Cardiac muscle cell (in vitro differentiated cells and primary cell): ENCODE results near the gene LAMTOR3. TPM values are rescaled to one million over a fixed set of nuclear protein-coding genes. Genes with fewer than 3 reads are reported as not detected.

Experiments used
- DNase-seq, 2 donors: peaks; one replicate each; pipeline versions ENCODE4 v3.0.0 to v3.0.0-alpha.2; 2010 to 2017; ENCODE audit warnings: low read depth in 1 of 2, low spot score in 1 of 2
- H3K27ac ChIP-seq: fragments of 200-600 bp; sonication (generic); 2 replicates; pipeline ENCODE4 v1.5.1; 2016
- H3K27me3 ChIP-seq: fragments of 200-600 bp; sonication (generic); 2 replicates; pipeline ENCODE4 v1.6.0; 2016; ENCODE audit warnings: control low read depth
- H3K36me3 ChIP-seq: fragments of 200-600 bp; sonication (generic); 2 replicates; pipeline ENCODE4 v1.5.1; 2016; ENCODE audit warnings: control low read depth
- H3K4me1 ChIP-seq: fragments of 200-600 bp; sonication (generic); 2 replicates; pipeline ENCODE4 v1.8.1; 2017; ENCODE audit warnings: low read depth, mild to moderate bottlenecking, mixed run types
- H3K4me3 ChIP-seq: fragments of 200-600 bp; sonication (generic); 2 replicates; pipeline ENCODE4 v1.5.1; 2016; ENCODE audit warnings: mild to moderate bottlenecking
- H3K9me3 ChIP-seq: fragments of 200-600 bp; sonication (generic); 2 replicates; pipeline ENCODE4 v1.5.1; 2017; ENCODE audit warnings: low read depth, mild to moderate bottlenecking, control low read depth
- polyA plus RNA-seq: library from polyadenylated mRNA; unstranded; fragments of >200 nt; fragmentation: Nextera tagmentation; extraction: Ambion mirVana; gene quantifications from 2 replicates; pipeline ENCODE4 v1.2.1, GENCODE V29; 2016
- total RNA-seq: library from RNA; depleted of rRNA; stranded (reverse); fragments of >200 nt; gene quantifications from 2 replicates; pipeline ENCODE4 v1.2.3, GENCODE V29; 2016
- TF ChIP-seq, protein P1 (sequence below): IDR thresholded peaks from 2 replicates; pipeline ENCODE4 v1.5.1; 2012; ENCODE audit warnings: low read depth, mild to moderate bottlenecking, low read length

Gene LAMTOR3, protein sequence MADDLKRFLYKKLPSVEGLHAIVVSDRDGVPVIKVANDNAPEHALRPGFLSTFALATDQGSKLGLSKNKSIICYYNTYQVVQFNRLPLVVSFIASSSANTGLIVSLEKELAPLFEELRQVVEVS
- 24.8 and 36.0 TPM in 2 replicates for total RNA-seq
- polyA plus RNA-seq: 63.0 and 77.1 TPM in 2 replicates

DNA sequence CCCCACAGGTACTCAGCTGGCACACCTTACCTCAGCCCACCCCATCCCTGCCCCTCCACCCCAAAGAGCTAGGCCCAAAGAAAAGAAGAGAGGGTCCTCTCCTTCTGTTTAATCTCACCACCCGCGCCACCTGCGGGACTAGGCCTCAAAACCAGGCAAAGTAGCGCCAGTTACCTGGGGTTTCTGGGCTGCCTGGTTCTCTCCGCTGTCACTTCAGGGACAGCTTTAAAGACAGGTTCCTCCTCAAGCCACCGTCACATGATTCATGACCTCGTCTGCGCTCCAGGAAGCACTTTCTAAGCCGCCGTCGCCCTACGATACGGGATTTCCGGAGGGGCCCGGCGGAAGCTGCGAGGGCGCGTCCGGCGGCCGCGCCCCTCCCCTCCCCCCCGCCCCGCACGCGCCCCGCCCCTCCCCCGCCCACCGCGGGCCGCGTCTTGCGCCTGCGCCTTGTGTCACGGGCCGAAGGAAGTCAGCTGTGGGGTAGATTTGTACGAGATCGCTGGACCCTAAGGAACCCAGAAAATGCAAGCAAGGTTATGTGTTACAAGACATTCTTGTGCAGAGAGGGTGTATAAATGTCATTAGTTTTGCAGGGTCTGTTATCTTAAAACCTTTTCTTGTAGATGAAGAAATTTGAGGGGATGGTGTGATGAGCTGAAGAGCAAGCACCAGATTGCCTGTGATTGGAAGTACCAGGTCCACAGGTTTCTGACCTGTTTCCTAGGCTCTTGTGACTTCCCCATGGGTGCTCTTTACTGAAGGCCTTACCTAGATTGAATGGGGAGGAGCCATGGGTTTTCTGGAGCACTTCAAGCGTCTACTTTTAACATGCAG lies at the start of gene LAMTOR3:
Gene LAMTOR3, minus strand, starts transcription at position 267 of the 837 bp plus-strand sequence. CDS start 464 bp downstream, outside the sequence.
- Histone ChIP-seq H3K9me3 (no peaks in the 10 kb centered on the region), H3K4me1 (peaks cover 8% of the 10 kb centered on the region), H3K27me3 (no peaks in the 10 kb centered on the region), H3K36me3 (no peaks in the 10 kb centered on the region), H3K27ac (peak within 1 kb of the TSS; percentile 95), H3K4me3 (peak within 1 kb of the TSS; percentile 99)
- peak; percentile 92 to 95 for DNase-seq
- TF ChIP-seq, protein P1, sequence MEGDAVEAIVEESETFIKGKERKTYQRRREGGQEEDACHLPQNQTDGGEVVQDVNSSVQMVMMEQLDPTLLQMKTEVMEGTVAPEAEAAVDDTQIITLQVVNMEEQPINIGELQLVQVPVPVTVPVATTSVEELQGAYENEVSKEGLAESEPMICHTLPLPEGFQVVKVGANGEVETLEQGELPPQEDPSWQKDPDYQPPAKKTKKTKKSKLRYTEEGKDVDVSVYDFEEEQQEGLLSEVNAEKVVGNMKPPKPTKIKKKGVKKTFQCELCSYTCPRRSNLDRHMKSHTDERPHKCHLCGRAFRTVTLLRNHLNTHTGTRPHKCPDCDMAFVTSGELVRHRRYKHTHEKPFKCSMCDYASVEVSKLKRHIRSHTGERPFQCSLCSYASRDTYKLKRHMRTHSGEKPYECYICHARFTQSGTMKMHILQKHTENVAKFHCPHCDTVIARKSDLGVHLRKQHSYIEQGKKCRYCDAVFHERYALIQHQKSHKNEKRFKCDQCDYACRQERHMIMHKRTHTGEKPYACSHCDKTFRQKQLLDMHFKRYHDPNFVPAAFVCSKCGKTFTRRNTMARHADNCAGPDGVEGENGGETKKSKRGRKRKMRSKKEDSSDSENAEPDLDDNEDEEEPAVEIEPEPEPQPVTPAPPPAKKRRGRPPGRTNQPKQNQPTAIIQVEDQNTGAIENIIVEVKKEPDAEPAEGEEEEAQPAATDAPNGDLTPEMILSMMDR: no peak

DNA sequence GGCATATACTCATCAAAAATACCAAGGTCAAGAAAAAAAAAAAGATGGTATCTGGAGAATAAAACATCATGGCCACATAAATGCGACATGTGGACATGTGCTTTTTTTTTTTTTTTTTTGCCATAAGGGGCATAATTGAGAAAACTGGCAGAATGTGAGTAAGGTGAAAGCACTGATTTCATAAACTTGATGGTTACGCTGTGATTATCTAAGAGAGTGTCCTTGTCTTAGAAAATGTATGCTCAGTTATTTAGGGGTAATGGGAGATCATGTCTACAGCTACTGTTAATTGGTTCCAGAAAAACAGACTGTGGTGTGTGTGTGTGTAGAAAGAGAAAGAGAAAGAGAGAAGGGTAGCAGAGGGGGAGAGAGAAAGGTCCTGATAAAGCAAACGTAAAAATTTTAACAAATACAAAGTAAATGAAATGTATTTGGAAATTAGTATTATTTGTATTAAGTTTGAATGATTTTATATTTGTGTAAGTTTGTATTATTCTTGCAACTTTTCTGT lies 44.1 kb upstream of the LAMTOR3 start:
- no peak for DNase-seq
- H3K36me3 ChIP-seq: peaks cover 3% of the 10 kb centered on the region

DNA sequence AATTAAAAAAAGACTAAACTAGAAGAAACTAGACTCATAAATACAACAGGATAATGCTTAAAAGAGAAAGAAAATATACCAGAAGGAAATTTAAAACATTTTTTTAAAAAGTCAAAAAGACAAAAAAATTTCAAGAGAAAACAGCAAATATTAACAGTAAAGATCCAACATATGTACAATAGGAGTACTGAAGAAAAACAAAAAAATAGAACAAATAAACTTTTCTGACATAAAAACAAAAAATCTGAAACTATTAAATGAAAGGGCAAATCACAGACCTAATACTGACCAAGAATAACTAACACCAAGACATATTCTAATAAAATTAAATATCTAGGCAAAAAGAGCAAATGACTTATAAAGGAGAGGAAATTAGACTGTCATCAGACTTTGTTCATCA lies 40.7 kb upstream of the LAMTOR3 start:
- TF ChIP-seq, protein P1: no peak
- Histone ChIP-seq H3K27me3 (no peaks in the 10 kb centered on the region), H3K9me3 (no peaks in the 10 kb centered on the region), H3K4me1 (no peaks in the 10 kb centered on the region), H3K27ac (no peak overlapping the region), H3K36me3 (peaks cover 2% of the 10 kb centered on the region), H3K4me3 (no peak overlapping the region)
- DNase-seq: no peak

More for the DNA sequence above, 44.1 kb upstream of the LAMTOR3 start:
- Histone ChIP-seq H3K4me1 (no peaks in the 10 kb centered on the region), H3K27me3 (no peaks in the 10 kb centered on the region), H3K9me3 (no peaks in the 10 kb centered on the region), H3K4me3 (no peak overlapping the region), H3K27ac (no peak overlapping the region)
- TF ChIP-seq, protein P1: no peak

DNA sequence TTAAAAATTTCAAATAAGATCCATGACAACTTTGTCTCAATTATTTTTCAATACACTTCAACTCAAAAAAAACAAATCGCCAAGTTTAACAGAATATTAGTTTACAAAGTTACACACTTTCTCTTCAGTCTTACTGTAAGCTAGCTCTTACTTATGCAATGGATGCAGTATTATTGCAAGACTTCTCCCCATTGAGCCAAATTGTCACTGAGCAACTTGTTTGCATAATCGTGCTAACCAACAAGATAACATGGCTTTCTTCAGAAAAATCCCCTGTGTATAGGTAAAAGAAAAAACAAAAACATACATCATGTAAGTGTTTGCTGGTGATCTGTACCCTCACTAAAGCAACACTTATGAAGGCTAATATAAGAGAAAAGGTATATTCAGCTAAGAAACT lies 33.3 kb upstream of the LAMTOR3 start:
- H3K4me1 ChIP-seq: no peaks in the 10 kb centered on the region
- H3K36me3 ChIP-seq: peaks cover 12% of the 10 kb centered on the region
- no peaks in the 10 kb centered on the region for H3K27me3 ChIP-seq
- H3K27ac ChIP-seq: no peak overlapping the region
- peak in 1 of 2 donors; percentile 62 for DNase-seq
- no peak overlapping the region for H3K4me3 ChIP-seq
- TF ChIP-seq, protein P1: no peak
- H3K9me3 ChIP-seq: no peaks in the 10 kb centered on the region

DNA sequence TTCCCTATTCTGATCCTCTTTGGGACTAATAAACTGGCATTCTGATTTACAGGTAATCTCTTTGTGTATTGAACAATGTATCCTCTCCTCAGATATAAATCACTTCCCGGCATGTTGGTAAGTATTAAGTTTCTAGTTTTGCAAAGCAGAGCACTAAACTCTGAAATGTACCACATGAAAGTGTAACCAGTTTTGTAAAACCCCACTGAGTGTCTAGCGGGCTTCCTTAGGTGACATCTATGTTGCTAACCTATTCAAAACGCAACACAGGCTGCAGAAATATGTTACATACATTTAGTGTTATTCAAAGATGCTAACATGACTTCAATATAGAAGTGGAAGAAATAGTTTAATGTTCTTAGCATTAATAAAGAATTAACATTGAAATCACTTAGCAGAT lies 26.9 kb upstream of the LAMTOR3 start:
- H3K27ac ChIP-seq: no peak overlapping the region
- H3K4me1 ChIP-seq: no peaks in the 10 kb centered on the region
- no peak overlapping the region for H3K4me3 ChIP-seq
- TF ChIP-seq, protein P1: no peak
- H3K27me3 ChIP-seq: no peaks in the 10 kb centered on the region
- H3K36me3 ChIP-seq: peaks cover 23% of the 10 kb centered on the region
- no peaks in the 10 kb centered on the region for H3K9me3 ChIP-seq
- no peak for DNase-seq
